H7 (cell line): ENCODE measurements around the gene FIGNL2. TPM values are rescaled to one million over a fixed set of nuclear protein-coding genes. Genes with fewer than 3 reads are reported as not detected.

Source experiments
- DNase-seq: peaks from one replicate; pipeline ENCODE4 v3.0.0; 2012
- H3K27me3 ChIP-seq: 2 replicates; pipeline ENCODE4 v1.6.0; 2011; ENCODE audit warnings: mild to moderate bottlenecking, low read length; ENCODE audit not compliant: control insufficient read depth, insufficient read depth
- H3K36me3 ChIP-seq: replicated peaks from 2 replicates; pipeline ENCODE4 v1.5.1; 2011; ENCODE audit warnings: low read length; ENCODE audit not compliant: control insufficient read depth, insufficient read depth
- H3K4me3 ChIP-seq: 2 replicates; pipeline ENCODE4 v1.5.1; 2011; ENCODE audit warnings: low read depth, mild to moderate bottlenecking, control low read depth, low read length, moderate library complexity; ENCODE audit not compliant: insufficient read depth
- total RNA-seq: library from RNA; depleted of rRNA; stranded (reverse); fragments of >200 nt; shearing (Covaris generic); gene quantifications from 2 replicates; pipeline ENCODE4 v1.2.3, GENCODE V29; 2014; rRNA removed

FIGNL2 gene
- total RNA-seq, 1 experiment from 2014 or later, result 5.8 TPM

DNA sequence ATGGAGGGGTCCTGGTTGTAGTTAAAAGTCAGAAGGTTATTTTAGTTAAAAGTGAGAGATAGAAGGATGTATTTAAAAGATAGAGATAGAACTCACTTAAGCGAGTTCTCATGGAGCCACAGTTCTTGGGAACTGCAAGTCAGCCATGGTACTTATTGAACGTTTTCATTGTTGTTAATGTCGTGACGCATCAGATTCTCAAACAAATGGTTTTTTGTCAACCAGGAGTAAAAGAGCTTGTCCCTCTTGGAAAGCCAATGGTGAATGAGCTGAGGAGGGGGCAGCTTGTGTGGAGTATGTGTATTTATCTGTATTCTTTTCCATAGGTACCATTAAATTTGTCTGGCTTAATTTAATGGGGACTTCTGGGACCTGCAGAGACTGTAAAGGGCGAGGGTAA, 68.6 kb downstream of the FIGNL2 start:
- Histone ChIP-seq H3K27me3 (no peaks in the 10 kb centered on the region), H3K36me3 (no peaks in the 10 kb centered on the region), H3K4me3 (no peak overlapping the region)
- DNase-seq, result no peak

DNA sequence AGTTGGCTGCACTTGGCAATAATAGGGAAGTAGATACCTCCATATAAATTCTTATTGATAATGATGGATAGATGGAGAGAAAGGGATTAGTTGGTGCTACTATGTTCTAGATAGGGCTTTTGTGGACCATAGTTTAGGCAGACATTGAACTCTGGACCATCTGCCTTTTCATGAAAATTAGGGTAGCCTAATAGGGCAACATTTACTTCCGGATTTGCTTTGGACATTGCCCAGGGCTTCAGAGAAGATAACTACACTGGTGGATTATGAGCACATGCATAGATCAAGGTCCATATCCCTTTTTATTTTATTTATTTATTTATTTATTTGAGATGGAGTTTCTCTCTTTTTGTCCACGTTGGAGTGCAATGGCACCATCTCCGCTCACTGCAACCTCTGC, 70.5 kb downstream of the FIGNL2 start:
- Histone ChIP-seq H3K36me3 (no peaks in the 10 kb centered on the region; the same call in 1 of the 2 replicates), H3K4me3 (no peak overlapping the region), H3K27me3 (no peaks in the 10 kb centered on the region)
- DNase-seq, result no peak

DNA sequence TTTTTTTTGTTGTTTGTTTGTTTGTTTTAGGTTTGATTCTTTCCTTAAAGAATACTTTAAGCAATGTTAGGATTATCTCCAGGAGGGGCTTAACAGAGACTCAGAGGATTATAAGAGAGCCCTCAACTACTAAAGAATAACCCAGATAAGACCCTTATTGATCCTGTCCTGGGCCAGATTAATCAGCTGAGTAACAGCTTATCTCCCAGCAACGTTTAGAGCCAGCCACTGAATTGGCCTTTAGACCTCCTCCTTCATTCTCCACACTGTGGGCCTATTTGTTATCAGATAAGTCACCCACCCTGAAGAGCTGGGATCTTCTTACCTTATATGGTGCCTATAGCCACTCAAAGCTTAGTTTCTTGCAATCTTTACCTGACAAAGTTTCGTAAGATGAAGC, 71.1 kb downstream of the FIGNL2 start:
- no peaks in the 10 kb centered on the region for H3K27me3 ChIP-seq
- no peak overlapping the region for H3K4me3 ChIP-seq
- no peak for DNase-seq
- no peaks in the 10 kb centered on the region; the same call in 1 of the 2 replicates for H3K36me3 ChIP-seq

DNA sequence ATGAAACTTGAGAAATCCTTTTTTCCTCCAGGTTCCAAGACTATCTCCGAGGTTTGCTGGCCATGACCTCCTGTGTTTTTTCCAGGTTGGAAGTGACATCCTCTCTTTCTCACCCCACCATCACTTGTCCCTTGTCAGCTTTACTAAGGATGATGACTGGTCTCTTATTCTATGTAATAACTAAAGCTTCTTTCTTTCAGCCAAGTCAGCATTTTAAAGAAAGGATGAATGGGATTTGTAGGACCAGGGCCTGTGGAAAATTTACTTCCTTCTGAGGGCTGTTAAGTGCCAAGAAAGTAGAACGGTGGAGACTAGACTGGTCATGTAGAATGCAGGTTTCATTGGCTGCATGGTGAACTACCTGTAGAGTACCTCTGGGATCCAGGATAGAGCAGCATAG, 73.6 kb downstream of the FIGNL2 start:
- Histone ChIP-seq H3K4me3 (no peak overlapping the region), H3K36me3 (peaks cover 4% of the 10 kb centered on the region; the same call in 1 of the 2 replicates), H3K27me3 (no peaks in the 10 kb centered on the region)
- DNase-seq, result no peak

GRCh38 chr12:51773145-51773869, 75.2 kb downstream of the FIGNL2 start:
- peaks cover 12% of the 10 kb centered on the region for H3K36me3 ChIP-seq
- H3K4me3 ChIP-seq, result no peak overlapping the region
- DNase-seq, result no peak
- no peaks in the 10 kb centered on the region for H3K27me3 ChIP-seq

DNA sequence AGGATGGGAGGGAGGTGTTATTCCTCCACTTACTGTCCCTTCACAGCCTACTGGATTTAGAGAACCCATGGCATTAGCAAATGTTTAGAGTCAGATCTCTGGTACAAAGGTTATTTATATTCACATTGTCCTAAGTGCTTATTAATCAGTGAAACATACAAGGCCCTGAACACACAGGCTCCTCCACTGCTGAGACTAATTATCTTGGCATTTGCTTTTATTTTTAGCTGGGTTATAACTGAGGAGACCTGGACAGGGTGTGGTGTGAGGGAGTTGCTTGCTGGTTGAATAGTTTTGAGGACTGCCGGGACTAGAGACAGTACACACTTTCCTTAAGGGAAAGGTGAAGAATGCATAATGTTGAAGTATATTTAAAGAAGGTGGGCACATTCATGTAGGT, 77.5 kb downstream of the FIGNL2 start:
- Histone ChIP-seq H3K27me3 (no peaks in the 10 kb centered on the region), H3K4me3 (no peak overlapping the region), H3K36me3 (peaks cover 14% of the 10 kb centered on the region)
- DNase-seq, result no peak

Other genes starting within 250 kb of the FIGNL2 start
- gene ANKRD33, start 39.4 kb upstream of the FIGNL2 start, total RNA-seq, result 0.17 and 1.6 TPM in 2 replicates
- gene ACVRL1, start 58.8 kb upstream of the FIGNL2 start, total RNA-seq, result 0.07 and 0.33 TPM in 2 replicates
- 14.1 and 14.9 TPM in 2 replicates for gene ACVR1B, start 103.0 kb upstream of the FIGNL2 start, total RNA-seq
- 2.2 and 3.6 TPM in 2 replicates for gene TAMALIN, start 158.2 kb upstream of the FIGNL2 start, total RNA-seq
- 11.8 and 29.6 TPM in 2 replicates for gene NR4A1, start 202.7 kb upstream of the FIGNL2 start, total RNA-seq
- gene ATG101, start 221.3 kb upstream of the FIGNL2 start, total RNA-seq, result 67.3 and 75.7 TPM in 2 replicates
- not detected in 2 replicates for gene SMIM41, start 231.0 kb upstream of the FIGNL2 start, total RNA-seq